GM18519 (cell line): ENCODE data around the gene LRMDA.

ENCODE experiments used
- ATAC-seq: cut with Tn5 transposase; IDR thresholded peaks from one replicate; pipeline ENCODE4 v1.9.1; 2021; ENCODE audit warnings: mild to moderate bottlenecking, moderate library complexity; ENCODE audit not compliant: unreplicated experiment, low FRiP score

LRMDA gene

GRCh38 chr10:76251841-76252671 lies 820.6 kb downstream of the LRMDA start:
- ATAC-seq = no peak

GRCh38 chr10:76252733-76253132 lies 821.3 kb downstream of the LRMDA start:
- ATAC-seq = no peak

- no peak for ATAC-seq
Measured at GRCh38 chr10:76255241-76255640, 823.8 kb downstream of the LRMDA start.

- ATAC-seq = no peak
Measured at GRCh38 chr10:76257816-76258215, 826.4 kb downstream of the LRMDA start.

GRCh38 chr10:76265441-76266113 lies 834.2 kb downstream of the LRMDA start:
- no peak for ATAC-seq

- no peak for ATAC-seq
Measured at GRCh38 chr10:76268530-76268929, 837.1 kb downstream of the LRMDA start.

GRCh38 chr10:76268954-76269353 lies 837.5 kb downstream of the LRMDA start:
- no peak for ATAC-seq

GRCh38 chr10:76270464-76270863 lies 839.0 kb downstream of the LRMDA start:
- ATAC-seq = no peak

- ATAC-seq = no peak
Measured at GRCh38 chr10:76274933-76275332, 843.5 kb downstream of the LRMDA start.

- no peak for ATAC-seq
Measured at GRCh38 chr10:76278811-76279460, 847.5 kb downstream of the LRMDA start.

GRCh38 chr10:76281659-76282058 lies 850.2 kb downstream of the LRMDA start:
- no peak for ATAC-seq

- no peak for ATAC-seq
Measured at GRCh38 chr10:76282061-76283025, 850.9 kb downstream of the LRMDA start.

GRCh38 chr10:76284351-76284750 lies 852.9 kb downstream of the LRMDA start:
- no peak for ATAC-seq

GRCh38 chr10:76285012-76285411 lies 853.6 kb downstream of the LRMDA start:
- ATAC-seq = no peak

GRCh38 chr10:76285515-76285914 lies 854.1 kb downstream of the LRMDA start:
- no peak for ATAC-seq

GRCh38 chr10:76286536-76286935 lies 855.1 kb downstream of the LRMDA start:
- ATAC-seq = no peak

- ATAC-seq = no peak
Measured at GRCh38 chr10:76287856-76288255, 856.4 kb downstream of the LRMDA start.

- no peak for ATAC-seq
Measured at GRCh38 chr10:76291175-76291574, 859.8 kb downstream of the LRMDA start.

- no peak for ATAC-seq
Measured at GRCh38 chr10:76291885-76292284, 860.5 kb downstream of the LRMDA start.

GRCh38 chr10:76296957-76297356 lies 865.5 kb downstream of the LRMDA start:
- ATAC-seq = no peak
